ENCODE measurements around the gene TAF6L. TPM values are rescaled to one million over a fixed set of nuclear protein-coding genes. Genes with fewer than 3 reads are reported as not detected.
A peak's percentile ranks its signal among the peaks of the same experiment; 100 is the strongest.

Gene TAF6L
- total and polyA plus RNA-seq, 9 of the 15 experiments (the other 6 are each of a cell fraction or from before 2014, with no cell fraction given): 0.04 to 45.5 (median 20.8) TPM

DNA sequence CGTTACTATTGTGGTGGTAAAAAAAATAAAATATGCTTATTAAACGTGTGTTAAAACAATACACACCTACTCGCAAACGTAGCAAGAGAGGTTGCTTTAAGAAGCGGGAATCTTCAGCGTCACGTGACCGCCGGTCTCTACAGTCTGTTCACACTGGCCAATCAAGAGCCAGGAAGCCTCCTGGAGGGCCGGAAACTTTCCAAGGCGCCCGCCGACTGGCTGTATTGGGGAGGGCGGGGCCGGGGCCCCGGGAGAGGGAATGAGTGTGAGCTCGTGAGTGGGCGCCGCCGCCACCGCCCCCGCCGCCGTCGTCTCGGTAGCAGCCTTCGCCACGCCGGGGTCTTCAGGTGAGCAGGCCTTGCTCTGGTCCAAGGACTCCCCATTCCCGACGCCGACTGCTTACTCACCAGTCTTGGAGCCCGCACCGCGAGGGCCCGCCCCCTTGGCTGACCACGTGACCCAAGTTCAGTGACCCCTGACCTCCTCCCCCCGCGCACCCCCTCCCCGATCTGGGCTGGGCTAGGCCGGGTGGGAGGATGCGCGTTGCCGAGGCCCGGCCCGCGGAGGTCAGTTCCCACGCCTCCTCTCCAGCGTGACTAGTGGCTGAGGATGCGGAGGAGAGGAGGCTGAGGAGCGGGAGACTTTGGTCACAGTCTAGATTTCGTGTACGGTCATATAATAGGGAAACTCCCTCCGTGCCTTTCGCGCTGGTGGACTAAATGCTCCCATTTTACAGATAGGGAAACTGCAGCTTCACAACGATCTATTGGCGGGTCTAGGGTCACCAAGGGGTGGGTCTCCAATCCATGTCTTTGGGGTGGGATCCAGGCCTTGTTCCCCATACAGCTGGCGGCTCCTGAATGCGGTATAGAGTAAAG, at the start of gene TAF6L (continued):
- TF ChIP-seq, protein P1, sequence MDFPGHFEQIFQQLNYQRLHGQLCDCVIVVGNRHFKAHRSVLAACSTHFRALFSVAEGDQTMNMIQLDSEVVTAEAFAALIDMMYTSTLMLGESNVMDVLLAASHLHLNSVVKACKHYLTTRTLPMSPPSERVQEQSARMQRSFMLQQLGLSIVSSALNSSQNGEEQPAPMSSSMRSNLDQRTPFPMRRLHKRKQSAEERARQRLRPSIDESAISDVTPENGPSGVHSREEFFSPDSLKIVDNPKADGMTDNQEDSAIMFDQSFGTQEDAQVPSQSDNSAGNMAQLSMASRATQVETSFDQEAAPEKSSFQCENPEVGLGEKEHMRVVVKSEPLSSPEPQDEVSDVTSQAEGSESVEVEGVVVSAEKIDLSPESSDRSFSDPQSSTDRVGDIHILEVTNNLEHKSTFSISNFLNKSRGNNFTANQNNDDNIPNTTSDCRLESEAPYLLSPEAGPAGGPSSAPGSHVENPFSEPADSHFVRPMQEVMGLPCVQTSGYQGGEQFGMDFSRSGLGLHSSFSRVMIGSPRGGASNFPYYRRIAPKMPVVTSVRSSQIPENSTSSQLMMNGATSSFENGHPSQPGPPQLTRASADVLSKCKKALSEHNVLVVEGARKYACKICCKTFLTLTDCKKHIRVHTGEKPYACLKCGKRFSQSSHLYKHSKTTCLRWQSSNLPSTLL (IDR thresholded peaks at IDR 0.05): no peak
- TF ChIP-seq CREB5 (CRISPR knock-in tag; IDR thresholded peaks at IDR 0.05): no peak
- peak; percentile 84 for TF ChIP-seq CHD4 (IDR thresholded peaks at IDR 0.05; ENCODE audit: insufficient read depth, insufficient replicate concordance, low read depth, low read length, poor library complexity, severe bottlenecking)
- TF ChIP-seq FOXK2 (conservative IDR thresholded peaks at IDR 0.05 in 1 of 2, IDR thresholded peaks at IDR 0.05 in 1 of 2; ENCODE audit: low read depth in 2 of 2): peak in 1 of 2 experiments; percentile 82; a peak in 1 of 4 replicates
- TF ChIP-seq, protein P2, sequence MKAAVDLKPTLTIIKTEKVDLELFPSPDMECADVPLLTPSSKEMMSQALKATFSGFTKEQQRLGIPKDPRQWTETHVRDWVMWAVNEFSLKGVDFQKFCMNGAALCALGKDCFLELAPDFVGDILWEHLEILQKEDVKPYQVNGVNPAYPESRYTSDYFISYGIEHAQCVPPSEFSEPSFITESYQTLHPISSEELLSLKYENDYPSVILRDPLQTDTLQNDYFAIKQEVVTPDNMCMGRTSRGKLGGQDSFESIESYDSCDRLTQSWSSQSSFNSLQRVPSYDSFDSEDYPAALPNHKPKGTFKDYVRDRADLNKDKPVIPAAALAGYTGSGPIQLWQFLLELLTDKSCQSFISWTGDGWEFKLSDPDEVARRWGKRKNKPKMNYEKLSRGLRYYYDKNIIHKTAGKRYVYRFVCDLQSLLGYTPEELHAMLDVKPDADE (conservative IDR thresholded peaks at IDR 0.05; ENCODE audit: control insufficient read depth, low read depth, low read length): peak; percentile 63; the same call in 1 of the 2 replicates
- no peak for TF ChIP-seq CGGBP1 (CRISPR knock-in tag; IDR thresholded peaks at IDR 0.05)
- TF ChIP-seq ZBTB49 (CRISPR knock-in tag; IDR thresholded peaks at IDR 0.05; ENCODE audit: borderline replicate concordance): no peak
- TF ChIP-seq KDM4B (IDR thresholded peaks at IDR 0.05; ENCODE audit: borderline replicate concordance in 2 of 2, low read depth in 1 of 2): peak in 1 of 2 experiments; percentile 84; a peak in 1 of 4 replicates
- TF ChIP-seq FOXA3 (CRISPR knock-in tag; conservative IDR thresholded peaks at IDR 0.05 in 1 of 2, IDR thresholded peaks at IDR 0.05 in 1 of 2): 0 out of 4 replicates have a peak, but pooled peaks of 1 of the 2 experiments have one; percentile 53
- peak; percentile 85 to 87 for TF ChIP-seq NRF1 (conservative IDR thresholded peaks at IDR 0.05 in 1 of 2, IDR thresholded peaks at IDR 0.05 in 1 of 2)
- TF ChIP-seq DDX20 (tag; IDR thresholded peaks at IDR 0.05; ENCODE audit: low read depth): no peak
- TF ChIP-seq NEUROD1 (IDR thresholded peaks at IDR 0.05; ENCODE audit: borderline replicate concordance, low read depth, low read length, partially characterized antibody): peak; percentile 53
- no peak for TF ChIP-seq BRCA1 (IDR thresholded peaks at IDR 0.05)
- TF ChIP-seq BRCA1 (CRISPR knock-in tag; IDR thresholded peaks at IDR 0.05): no peak
- TF ChIP-seq KLF1 (tag; IDR thresholded peaks at IDR 0.05): no peak
